Measurements from ENCODE around the gene PREX1.

Gene PREX1

GRCh38 chr20:48728042-48728825 lies 99.6 kb downstream of the PREX1 start:
- 0 out of 2 replicates have a peak, but pooled peaks have one; percentile 2 for TF ChIP-seq CTCF (IDR thresholded peaks at IDR 0.05; ENCODE audit: borderline replicate concordance, insufficient read depth, low read depth, low read length)
- no peak overlapping the region for H3K4me3 ChIP-seq (ENCODE audit: low read depth, low read length)

DNA sequence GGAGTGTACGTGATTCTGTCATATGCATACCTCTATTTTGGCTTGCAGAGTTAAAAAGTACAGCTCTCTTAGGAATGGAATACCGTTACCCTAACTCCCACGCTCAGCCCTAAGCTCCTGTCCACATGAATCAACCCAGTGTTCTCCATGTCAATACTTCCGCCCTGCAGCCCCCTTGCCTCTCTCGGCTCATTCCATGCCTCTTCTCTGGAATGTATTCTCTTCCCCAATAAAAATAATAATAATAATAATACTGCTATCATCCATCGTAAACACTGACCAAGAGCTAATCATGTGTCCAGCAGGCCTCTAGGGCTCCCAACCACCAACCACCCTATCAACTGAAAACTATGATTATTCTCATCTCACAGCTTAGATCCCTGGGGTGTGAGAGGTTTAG lies 100.6 kb downstream of the PREX1 start:
- H3K4me3 ChIP-seq (ENCODE audit: low read depth, low read length): no peak overlapping the region
- TF ChIP-seq CTCF (IDR thresholded peaks at IDR 0.05; ENCODE audit: borderline replicate concordance, insufficient read depth, low read depth, low read length): no peak

GRCh38 chr20:48725555-48725991 lies 102.2 kb downstream of the PREX1 start:
- H3K4me3 ChIP-seq (ENCODE audit: low read depth, low read length): no peak overlapping the region
- TF ChIP-seq CTCF (IDR thresholded peaks at IDR 0.05; ENCODE audit: borderline replicate concordance, insufficient read depth, low read depth, low read length): no peak

DNA sequence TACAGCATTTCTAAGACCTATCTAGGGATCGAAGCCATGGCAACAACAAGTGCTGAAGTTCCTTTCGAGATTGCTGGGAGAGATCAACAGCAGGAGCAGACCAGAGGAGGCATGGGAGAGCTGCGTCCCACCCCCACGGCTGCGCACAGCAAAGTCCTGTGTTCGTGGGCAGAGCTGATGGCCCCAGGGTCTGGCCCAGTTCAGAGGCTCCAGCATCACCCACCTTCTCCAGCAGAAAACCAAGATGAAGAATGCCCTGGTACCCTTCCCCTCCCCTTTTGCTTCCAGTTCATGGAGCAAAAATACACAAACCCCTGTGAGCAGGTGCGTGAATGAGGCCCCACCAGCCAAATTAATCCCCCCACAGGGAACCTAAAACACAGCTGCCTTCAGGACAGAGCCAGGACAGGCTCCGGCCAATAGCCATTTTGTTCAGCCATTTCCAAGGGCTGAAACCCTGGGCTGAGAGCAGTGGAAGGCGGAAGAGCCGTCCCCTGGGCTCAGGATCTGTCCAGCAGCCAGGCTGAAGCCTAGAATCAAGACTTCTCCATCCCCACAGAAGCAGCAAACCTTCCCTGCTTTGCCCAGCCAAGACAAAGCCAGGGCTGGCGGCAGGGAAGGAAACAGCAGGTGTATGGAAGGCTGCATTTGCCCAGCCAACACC lies 102.8 kb downstream of the PREX1 start:
- TF ChIP-seq CTCF (IDR thresholded peaks at IDR 0.05; ENCODE audit: borderline replicate concordance, insufficient read depth, low read depth, low read length): no peak
- no peak overlapping the region for H3K4me3 ChIP-seq (ENCODE audit: low read depth, low read length)

GRCh38 chr20:48724382-48724781 lies 103.4 kb downstream of the PREX1 start:
- no peak overlapping the region for H3K4me3 ChIP-seq (ENCODE audit: low read depth, low read length)
- TF ChIP-seq CTCF (IDR thresholded peaks at IDR 0.05; ENCODE audit: borderline replicate concordance, insufficient read depth, low read depth, low read length): no peak

- no peak overlapping the region for H3K4me3 ChIP-seq (ENCODE audit: low read depth, low read length)
- no peak for TF ChIP-seq CTCF (IDR thresholded peaks at IDR 0.05; ENCODE audit: borderline replicate concordance, insufficient read depth, low read depth, low read length)
Observed at GRCh38 chr20:48723308-48724264, 104.2 kb downstream of the PREX1 start.
